ENCODE results near the gene PRMT7. TPM values are rescaled to one million over a fixed set of nuclear protein-coding genes. Genes with fewer than 3 reads are reported as not detected.

Gene PRMT7
- total and polyA plus RNA-seq, 8 donors, result 29.0 to 66.3 (median 52.6) TPM

- ATAC-seq, result no peak
- Histone ChIP-seq H3K27ac (no peak overlapping the region), H3K9me3 (no peaks in the 10 kb centered on the region), H3K4me3 (no peak overlapping the region), H3K27me3 (no peaks in the 10 kb centered on the region), H3K36me3 (no peaks in the 10 kb centered on the region), H3K4me1 (peaks cover 0 to 6% of the 10 kb centered on the region in 2 donors)
- peak in 1 of 4 donors; percentile 13 for DNase-seq
- intact Hi-C loops (cut with DNase I), result no loop called here
- no peak for TF ChIP-seq CTCF (IDR thresholded peaks at IDR 0.05)
Observed at GRCh38 chr16:68406458-68407152, 95.8 kb downstream of the PRMT7 start.

Other genes starting within 250 kb of the PRMT7 start
- gene NFATC3, start 225.6 kb upstream of the PRMT7 start, total RNA-seq, result 10 to 100 TPM; 58.5 to 65.8 TPM
- 10 to 100 TPM; 34.6 to 42.9 (median 38.4) TPM for gene NFATC3, start 225.6 kb upstream of the PRMT7 start, polyA plus RNA-seq (ENCODE audit: insufficient read length in 6 of 6)
- gene ESRP2, start 74.9 kb upstream of the PRMT7 start, total RNA-seq, result 10 to 100 TPM; 47.9 to 62.6 TPM
- 10 to 100 TPM; 45.7 to 61.6 (median 54.2) TPM for gene ESRP2, start 74.9 kb upstream of the PRMT7 start, polyA plus RNA-seq (ENCODE audit: insufficient read length in 6 of 6)
- gene PLA2G15, start 65.6 kb upstream of the PRMT7 start, total RNA-seq, result 10 to 100 TPM; 34.5 to 35.1 TPM
- 10 to 100 TPM; 10.9 to 12.8 (median 11.8) TPM for gene PLA2G15, start 65.6 kb upstream of the PRMT7 start, polyA plus RNA-seq (ENCODE audit: insufficient read length in 6 of 6)
- 10 to 100 TPM; 47.4 to 55.6 TPM for gene SLC7A6, start 46.5 kb upstream of the PRMT7 start, total RNA-seq
- 10 to 100 TPM in 5 of 6 donors, 1 to 10 TPM in 1; 9.6 to 15.5 (median 10.4) TPM for gene SLC7A6, start 46.5 kb upstream of the PRMT7 start, polyA plus RNA-seq (ENCODE audit: insufficient read length in 6 of 6)
- 10 to 100 TPM; 11.7 to 17.0 TPM for gene SLC7A6OS, start 73 bp upstream of the PRMT7 start, total RNA-seq
- gene SLC7A6OS, start 73 bp upstream of the PRMT7 start, polyA plus RNA-seq (ENCODE audit: insufficient read length in 6 of 6), result 10 to 100 TPM; 21.8 to 24.4 (median 22.2) TPM
- 1 to 10 TPM in 1 of 2 donors, under 1 TPM in 1; 0.79 to 2.3 TPM for gene SMPD3, start 137.5 kb downstream of the PRMT7 start, total RNA-seq
- gene SMPD3, start 137.5 kb downstream of the PRMT7 start, polyA plus RNA-seq (ENCODE audit: insufficient read length in 6 of 6), result 1 to 10 TPM; 2.6 to 3.7 (median 3.2) TPM
- 10 to 100 TPM; 16.8 to 23.3 TPM for gene ZFP90, start 228.3 kb downstream of the PRMT7 start, total RNA-seq
- gene ZFP90, start 228.3 kb downstream of the PRMT7 start, polyA plus RNA-seq (ENCODE audit: insufficient read length in 6 of 6), result 10 to 100 TPM; 44.3 to 53.8 (median 47.6) TPM